AG04449 (cell line): Measurements from ENCODE around the gene TNKS1BP1.

ENCODE experiments used
- CTCF ChIA-PET: fragments of 350-600 bp; formaldehyde crosslinking; extraction: SDS; loops from one replicate; lab custom pipeline; 2021; ENCODE audit warnings: antibody characterized with exemption; lab: Yijun Ruan, JAX
- POLR2A ChIA-PET: fragments of 400-600, 350-600 bp; formaldehyde crosslinking; extraction: SDS; loops from one replicate; lab custom pipeline; 2020; ENCODE audit warnings: antibody characterized with exemption, inconsistent platforms; lab: Yijun Ruan, JAX
- DNase-seq: peaks from one replicate; pipeline ENCODE4 v3.0.0-alpha.2; 2010; ENCODE audit warnings: low read depth, low spot score
- H3K4me3 ChIP-seq: 2 replicates; pipeline ENCODE4 v1.5.1; 2011; ENCODE audit warnings: low read depth, mild to moderate bottlenecking, control low read depth, low read length
- TF ChIP-seq, protein P1 (sequence below): IDR thresholded peaks from one replicate; pipeline ENCODE4 v1.5.1; 2011; ENCODE audit warnings: mild to moderate bottlenecking, moderate library complexity, low read length, control low read depth, inconsistent platforms; ENCODE audit not compliant: insufficient read depth; ENCODE audit errors: missing control alignments

TNKS1BP1 gene

DNA sequence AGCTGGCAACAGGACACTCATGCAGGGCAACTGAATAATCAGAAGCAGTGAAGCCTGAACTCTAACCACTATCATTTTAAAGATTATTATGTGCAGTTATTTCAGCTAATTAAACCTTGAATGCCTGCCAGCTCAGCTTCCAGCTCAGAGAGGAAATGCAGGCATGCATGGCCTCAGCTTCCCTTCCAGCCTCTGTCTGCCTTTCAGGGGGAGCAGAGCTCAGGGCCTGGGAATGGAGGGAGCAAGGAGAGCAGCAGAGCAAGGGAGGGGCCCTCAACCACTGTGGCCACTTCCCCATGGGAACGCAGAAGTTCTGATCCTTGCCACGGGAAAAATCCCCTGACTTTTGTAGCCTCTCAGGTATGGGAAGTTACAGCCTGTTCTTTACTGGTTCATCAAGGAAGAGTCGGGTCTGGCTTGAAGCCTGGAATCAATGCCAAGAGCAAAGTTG, 55.2 kb downstream of the TNKS1BP1 start:
- POLR2A ChIA-PET = no interaction called here
- CTCF ChIA-PET = interaction anchor here (0.9 to 13.5 kb wide), 3 partner anchors 10 to 429 kb away, joined by 3 to 121 read pairs (median 6); no protein-coding TSS in a partner anchor
- TF ChIP-seq, protein P1, sequence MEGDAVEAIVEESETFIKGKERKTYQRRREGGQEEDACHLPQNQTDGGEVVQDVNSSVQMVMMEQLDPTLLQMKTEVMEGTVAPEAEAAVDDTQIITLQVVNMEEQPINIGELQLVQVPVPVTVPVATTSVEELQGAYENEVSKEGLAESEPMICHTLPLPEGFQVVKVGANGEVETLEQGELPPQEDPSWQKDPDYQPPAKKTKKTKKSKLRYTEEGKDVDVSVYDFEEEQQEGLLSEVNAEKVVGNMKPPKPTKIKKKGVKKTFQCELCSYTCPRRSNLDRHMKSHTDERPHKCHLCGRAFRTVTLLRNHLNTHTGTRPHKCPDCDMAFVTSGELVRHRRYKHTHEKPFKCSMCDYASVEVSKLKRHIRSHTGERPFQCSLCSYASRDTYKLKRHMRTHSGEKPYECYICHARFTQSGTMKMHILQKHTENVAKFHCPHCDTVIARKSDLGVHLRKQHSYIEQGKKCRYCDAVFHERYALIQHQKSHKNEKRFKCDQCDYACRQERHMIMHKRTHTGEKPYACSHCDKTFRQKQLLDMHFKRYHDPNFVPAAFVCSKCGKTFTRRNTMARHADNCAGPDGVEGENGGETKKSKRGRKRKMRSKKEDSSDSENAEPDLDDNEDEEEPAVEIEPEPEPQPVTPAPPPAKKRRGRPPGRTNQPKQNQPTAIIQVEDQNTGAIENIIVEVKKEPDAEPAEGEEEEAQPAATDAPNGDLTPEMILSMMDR = no peak
- no peak overlapping the region for H3K4me3 ChIP-seq
- no peak for DNase-seq

DNA sequence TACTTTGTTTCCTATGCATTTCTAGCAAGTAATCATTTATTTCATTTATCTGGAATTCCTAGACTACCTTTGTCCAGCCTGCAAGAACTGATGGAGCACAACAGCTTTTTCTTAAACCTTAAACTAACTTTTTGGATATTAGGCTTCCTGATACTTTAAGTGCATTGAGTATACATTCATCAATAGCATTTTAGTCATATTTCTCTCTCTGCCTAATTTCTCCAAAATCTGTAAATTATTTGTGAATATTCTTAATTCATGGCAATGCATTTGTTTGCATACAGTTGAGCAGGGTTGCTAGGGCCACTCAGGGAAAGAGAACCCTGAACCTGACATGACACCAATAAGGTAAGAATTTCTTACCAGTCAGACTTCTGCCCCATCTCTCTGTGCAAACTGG, 58.6 kb downstream of the TNKS1BP1 start:
- TF ChIP-seq, protein P1 = no peak
- DNase-seq = no peak
- POLR2A ChIA-PET = no interaction called here
- CTCF ChIA-PET = interaction anchor here (0.9 to 3.5 kb wide), 3 partner anchors 9 to 26 kb away, joined by 3 to 19 read pairs (median 4); no protein-coding TSS in a partner anchor
- no peak overlapping the region for H3K4me3 ChIP-seq

DNA sequence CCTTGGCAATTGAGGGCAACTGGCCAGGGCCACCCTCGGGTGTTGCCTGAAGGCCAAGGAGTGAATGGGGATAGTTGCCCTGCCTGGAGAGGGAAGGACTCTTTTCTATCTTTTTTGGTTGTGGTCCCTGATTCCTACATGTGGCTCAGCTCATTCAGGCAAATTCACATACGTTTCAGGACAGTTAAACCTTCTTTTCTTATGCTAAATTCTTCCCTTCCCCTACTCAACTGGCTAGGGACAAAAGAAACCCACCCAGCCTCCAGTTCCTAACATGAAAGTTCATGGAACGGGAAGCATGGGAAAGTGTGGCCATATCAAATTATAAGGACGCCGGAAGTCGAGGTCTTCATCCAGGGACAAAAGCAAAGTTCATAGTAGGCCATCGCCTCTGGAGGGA, 61.4 kb downstream of the TNKS1BP1 start:
- no peak overlapping the region for H3K4me3 ChIP-seq
- no peak for DNase-seq
- TF ChIP-seq, protein P1 = no peak
- ChIA-PET POLR2A (no interaction called here), CTCF (interaction anchor here (0.8 to 5.5 kb wide), 3 partner anchors 13 to 14 kb away, joined by 3 to 36 read pairs (median 5); no protein-coding TSS in a partner anchor)

DNA sequence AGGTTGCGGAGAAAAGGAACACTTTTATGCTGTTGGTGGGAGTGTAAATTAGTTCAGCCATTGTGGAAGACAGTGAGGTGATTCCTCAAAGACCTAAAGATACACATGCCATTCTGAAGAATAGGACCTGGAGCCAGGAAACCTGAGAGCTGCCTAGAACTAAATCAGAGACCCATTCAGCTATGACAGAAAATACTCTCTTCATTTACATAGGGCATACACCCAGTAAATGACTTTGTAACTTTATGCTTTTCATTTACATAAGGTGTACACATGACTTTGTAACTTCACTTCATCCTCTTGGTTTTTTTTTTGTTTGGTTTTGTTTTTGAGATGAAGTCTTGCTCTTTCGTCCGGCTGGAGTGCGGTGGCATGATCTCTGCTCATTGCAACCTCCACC, 62.6 kb downstream of the TNKS1BP1 start:
- DNase-seq = no peak
- TF ChIP-seq, protein P1 = no peak
- POLR2A ChIA-PET = no interaction called here
- no peak overlapping the region for H3K4me3 ChIP-seq
- CTCF ChIA-PET = interaction anchor here (1.3 to 5.5 kb wide), 2 partner anchors 13 to 421 kb away, joined by 4 to 36 read pairs; no protein-coding TSS in a partner anchor

DNA sequence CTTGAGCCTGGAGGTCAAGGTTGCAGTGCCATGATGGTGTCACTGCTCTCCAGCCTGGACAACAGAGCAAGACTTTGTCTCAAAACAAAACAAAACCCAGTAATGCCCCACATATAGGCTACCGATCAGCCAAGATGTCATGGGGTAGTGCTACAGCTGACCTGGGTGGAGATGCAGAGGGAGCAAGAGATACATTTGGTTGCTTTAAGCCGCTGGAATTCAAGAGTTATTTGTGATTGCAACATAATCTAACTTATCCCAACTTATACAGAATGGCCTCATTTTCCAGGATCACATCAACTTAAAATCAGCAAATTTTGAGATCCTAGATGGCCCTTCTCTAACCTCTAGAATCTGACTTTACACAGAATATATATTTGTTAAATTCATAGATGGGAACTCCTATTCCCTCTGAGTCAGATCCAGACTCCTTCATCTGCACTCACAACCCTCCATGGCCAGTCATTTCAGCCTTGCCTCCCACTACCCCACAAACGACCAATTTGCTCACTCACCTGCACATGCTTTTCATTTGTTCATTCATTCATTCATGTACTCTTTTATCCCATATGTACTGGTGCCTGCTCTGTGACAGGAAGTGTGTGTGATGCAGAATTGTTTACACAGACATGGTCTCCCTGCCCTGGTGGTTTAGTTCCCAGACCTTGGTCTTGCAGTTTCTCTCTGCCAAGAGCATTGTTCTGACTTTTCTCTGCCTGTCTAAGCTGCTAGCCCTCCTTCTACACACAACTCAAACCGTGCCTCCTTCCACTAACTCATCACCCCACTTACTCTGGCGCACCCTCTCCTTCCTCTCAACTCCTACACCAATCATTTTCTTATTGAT, 63.6 kb downstream of the TNKS1BP1 start:
- ChIA-PET POLR2A (interaction anchor here (0.5 to 1.0 kb wide), 2 partner anchors 43 to 263 kb away, joined by 3 to 5 read pairs; no protein-coding TSS in a partner anchor), CTCF (interaction anchor here (1.3 to 5.5 kb wide), 2 partner anchors 12 to 420 kb away, joined by 4 to 36 read pairs; no protein-coding TSS in a partner anchor)
- no peak for DNase-seq
- no peak overlapping the region for H3K4me3 ChIP-seq
- TF ChIP-seq, protein P1 = no peak

DNA sequence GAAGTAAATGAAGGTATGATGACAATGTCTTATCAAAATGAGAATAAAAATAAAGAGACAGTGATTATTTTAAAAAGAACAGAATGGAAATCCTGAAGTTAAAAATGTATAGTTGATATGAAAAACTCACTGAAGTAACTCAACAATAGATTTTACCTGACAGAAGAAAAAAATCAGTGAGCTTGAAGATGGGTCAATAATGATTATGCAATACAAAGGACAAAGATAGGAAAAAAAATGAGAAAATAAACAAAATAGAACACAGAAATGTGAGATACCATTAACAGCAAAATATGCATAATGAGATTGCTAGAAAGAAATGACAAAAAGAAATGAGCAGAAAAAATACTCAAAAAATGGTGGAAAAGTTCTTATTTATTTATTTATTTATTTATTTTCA, 68.6 kb downstream of the TNKS1BP1 start:
- no peak for DNase-seq
- TF ChIP-seq, protein P1 = no peak
- ChIA-PET CTCF (interaction anchor here (1.2 to 12.2 kb wide), 5 partner anchors 8 to 130 kb away, joined by 3 to 496 read pairs (median 5); no protein-coding TSS in a partner anchor), POLR2A (no interaction called here)
- no peak overlapping the region for H3K4me3 ChIP-seq
